Measurements from ENCODE around the gene ACAD10.

- TF ChIP-seq CTCF (IDR thresholded peaks at IDR 0.05): no peak
- no peak for TF ChIP-seq POLR2A (IDR thresholded peaks at IDR 0.05)
These were observed 63.5 kb downstream of the ACAD10 start for GRCh38 chr12:111749391-111749790.

All from Peyer's patch (tissue), 4 donors.